OCI-LY3 (cell line): ENCODE results near the gene MUC5B.
"Not testable (repeated sequence)": the region's sequence is repeated elsewhere in the genome, so short reads cannot be mapped to it uniquely, and the experiment has no call there.

Source experiments
- CTCF ChIP-seq: fragments of 200-600, 300-600 bp; sonication (generic); IDR thresholded peaks from 2 replicates; pipeline ENCODE4 v1.5.1; 2014; ENCODE audit warnings: antibody characterized with exemption, low read length, low read depth
- EZH2phosphoT487 ChIP-seq: fragments of 200-600 bp; shearing (Covaris generic); IDR thresholded peaks from 2 replicates; pipeline ENCODE4 v1.6.1; 2018; ENCODE audit warnings: antibody characterized with exemption, mixed run types, low read depth

DNA sequence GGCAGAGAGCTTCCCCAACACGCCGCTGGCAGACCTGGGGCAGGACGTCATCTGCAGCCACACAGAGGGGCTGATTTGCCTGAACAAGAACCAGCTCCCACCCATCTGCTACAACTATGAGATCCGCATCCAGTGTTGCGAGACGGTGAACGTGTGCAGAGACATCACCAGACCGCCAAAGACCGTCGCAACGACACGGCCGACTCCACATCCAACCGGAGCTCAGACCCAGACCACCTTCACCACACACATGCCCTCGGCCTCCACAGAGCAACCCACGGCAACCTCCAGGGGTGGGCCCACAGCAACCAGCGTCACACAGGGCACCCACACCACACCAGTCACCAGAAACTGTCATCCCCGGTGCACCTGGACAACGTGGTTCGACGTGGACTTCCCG is 38.7 kb upstream of the MUC5B start:
- not testable (repeated sequence) for TF ChIP-seq CTCF, EZH2phosphoT487
